Measurements from ENCODE around the gene SPTLC3. TPM values are rescaled to one million over a fixed set of nuclear protein-coding genes. Genes with fewer than 3 reads are reported as not detected.

The SPTLC3 gene
- total and polyA plus RNA-seq, 2 of the 13 experiments (the other 11 are each of a cell fraction or from before 2014, with no cell fraction given), result 20.5 to 95.6 TPM

GRCh38 chr20:13187899-13188298 lies 179.1 kb downstream of the SPTLC3 start (continued):
- TF ChIP-seq, protein P1, sequence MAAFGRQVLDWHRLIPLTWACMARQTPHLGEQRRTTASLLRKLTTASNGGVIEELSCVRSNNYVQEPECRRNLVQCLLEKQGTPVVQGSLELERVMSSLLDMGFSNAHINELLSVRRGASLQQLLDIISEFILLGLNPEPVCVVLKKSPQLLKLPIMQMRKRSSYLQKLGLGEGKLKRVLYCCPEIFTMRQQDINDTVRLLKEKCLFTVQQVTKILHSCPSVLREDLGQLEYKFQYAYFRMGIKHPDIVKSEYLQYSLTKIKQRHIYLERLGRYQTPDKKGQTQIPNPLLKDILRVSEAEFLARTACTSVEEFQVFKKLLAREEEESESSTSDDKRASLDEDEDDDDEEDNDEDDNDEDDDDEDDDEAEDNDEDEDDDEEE (CRISPR knock-in tag; IDR thresholded peaks at IDR 0.05), result no peak
- no peak for TF ChIP-seq ZKSCAN1 (IDR thresholded peaks at IDR 0.05; ENCODE audit: low read length)
- TF ChIP-seq SMAD1 (CRISPR knock-in tag; IDR thresholded peaks at IDR 0.05; ENCODE audit: borderline replicate concordance, low read depth), result no peak
- no peak for TF ChIP-seq NCOA2 (CRISPR knock-in tag; IDR thresholded peaks at IDR 0.05)
- TF ChIP-seq RAD21 (CRISPR knock-in tag; IDR thresholded peaks at IDR 0.05), result no peak
- TF ChIP-seq, protein P2, sequence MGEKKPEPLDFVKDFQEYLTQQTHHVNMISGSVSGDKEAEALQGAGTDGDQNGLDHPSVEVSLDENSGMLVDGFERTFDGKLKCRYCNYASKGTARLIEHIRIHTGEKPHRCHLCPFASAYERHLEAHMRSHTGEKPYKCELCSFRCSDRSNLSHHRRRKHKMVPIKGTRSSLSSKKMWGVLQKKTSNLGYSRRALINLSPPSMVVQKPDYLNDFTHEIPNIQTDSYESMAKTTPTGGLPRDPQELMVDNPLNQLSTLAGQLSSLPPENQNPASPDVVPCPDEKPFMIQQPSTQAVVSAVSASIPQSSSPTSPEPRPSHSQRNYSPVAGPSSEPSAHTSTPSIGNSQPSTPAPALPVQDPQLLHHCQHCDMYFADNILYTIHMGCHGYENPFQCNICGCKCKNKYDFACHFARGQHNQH (CRISPR knock-in tag; IDR thresholded peaks at IDR 0.05), result no peak

DNA sequence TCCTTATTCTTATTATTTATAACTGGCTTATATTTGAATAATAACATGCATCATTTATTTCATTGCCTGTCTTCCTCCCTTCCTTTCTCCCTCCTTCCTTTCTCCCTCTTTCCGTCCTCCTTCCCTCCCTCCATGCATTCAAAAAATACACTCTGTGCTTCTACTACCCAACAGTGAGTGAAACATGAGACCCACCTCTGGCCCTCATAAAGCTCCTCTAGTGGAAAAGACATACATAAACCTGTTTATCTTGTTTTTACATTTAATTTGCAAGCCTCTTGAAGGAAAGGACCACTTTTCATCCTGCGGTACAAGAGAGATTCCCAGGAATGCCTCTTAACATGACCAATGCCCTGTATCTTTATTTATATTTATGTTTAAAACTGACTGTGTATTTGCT lies 190.5 kb downstream of the SPTLC3 start:
- ATAC-seq (no peak), FAIRE-seq (no peak), DNase-seq (ENCODE audit: low spot score) (no peak)
- Histone ChIP-seq H3K9ac (ENCODE audit: insufficient read depth, low read depth, low read length) (no peak overlapping the region), H3K4me2 (ENCODE audit: low read depth, low read length) (no peak overlapping the region), H2AFZ (ENCODE audit: low read length) (no peak overlapping the region), H3K4me1 (ENCODE audit: insufficient read depth, low read length) (no peaks in the 10 kb centered on the region), H3K36me3 (replicated peaks in 1 of 2; ENCODE audit: control insufficient read depth in 1 of 2, insufficient read depth in 2 of 2, low read length in 2 of 2) (no peaks in the 10 kb centered on the region), H3K27ac (ENCODE audit: extremely low read length, insufficient read depth, low read length) (no peak overlapping the region), H3K9me3 (ENCODE audit: low read length) (no peaks in the 10 kb centered on the region), H3K79me2 (ENCODE audit: insufficient read depth, low read length) (no peaks in the 10 kb centered on the region), H3K4me3 (replicated peaks in 1 of 3; ENCODE audit: insufficient read depth in 1 of 3, low read depth in 2 of 3, low read length in 3 of 3) (no peak overlapping the region), H3K27me3 (ENCODE audit: control insufficient read depth in 1 of 2, insufficient read depth in 2 of 2, low read length in 2 of 2) (0 out of 5 replicates have a peak, but pooled peaks cover 0 to 2% of the 10 kb centered on the region in 2 experiments), H4K20me1 (ENCODE audit: insufficient read depth, low read length) (no peaks in the 10 kb centered on the region)
- POLR2A ChIA-PET, result no interaction called here
- in situ Hi-C loops (cut with HindIII; ENCODE audit: extremely low pct_ligation_motif_present, low pct_unique_long_range_greater_than_20kb) (loop anchor here (25.0 kb wide), 1 partner anchor 612 kb away; no protein-coding TSS in a partner anchor), intact Hi-C loops (cut with micrococcal nuclease; ENCODE audit: unreplicated experiment) (no loop called here)
- 83% methylated on average over 2 of the region's 2 CpGs for WGBS (ENCODE audit: low lambda C conversion rate)
- no TSS peak for BruUV-seq (replicated peaks)
- TF ChIP-seq PCBP2 (optimal IDR thresholded peaks at IDR 0.05; ENCODE audit: low read depth, low read length, poor library complexity, severe bottlenecking) (peak; percentile 46), MAFF (IDR thresholded peaks at IDR 0.05; ENCODE audit: low read depth, low read length) (no peak), RARG (CRISPR knock-in tag; IDR thresholded peaks at IDR 0.05; ENCODE audit: low read depth) (no peak)
- CTCF ChIA-PET (ENCODE audit: low intra/inter-chr PET ratio, low total read pairs), result no interaction called here
